Measurements from ENCODE around the gene PRORP.

GRCh38 chr14:35121887-35122695, at the start of gene PRORP, which contains the start of gene PPP2R3C:
- no peak for TF ChIP-seq CTCF (IDR thresholded peaks at IDR 0.05)
- peak in 1 of 2 donors; percentile 70 for TF ChIP-seq POLR2A (IDR thresholded peaks at IDR 0.05)

Measured in thyroid gland (tissue), 4 donors.